ENCODE results near the gene KCNJ8.
"Not testable (repeated sequence)": the region's sequence is repeated elsewhere in the genome, so short reads cannot be mapped to it uniquely, and the experiment has no call there.

KCNJ8 gene

DNA sequence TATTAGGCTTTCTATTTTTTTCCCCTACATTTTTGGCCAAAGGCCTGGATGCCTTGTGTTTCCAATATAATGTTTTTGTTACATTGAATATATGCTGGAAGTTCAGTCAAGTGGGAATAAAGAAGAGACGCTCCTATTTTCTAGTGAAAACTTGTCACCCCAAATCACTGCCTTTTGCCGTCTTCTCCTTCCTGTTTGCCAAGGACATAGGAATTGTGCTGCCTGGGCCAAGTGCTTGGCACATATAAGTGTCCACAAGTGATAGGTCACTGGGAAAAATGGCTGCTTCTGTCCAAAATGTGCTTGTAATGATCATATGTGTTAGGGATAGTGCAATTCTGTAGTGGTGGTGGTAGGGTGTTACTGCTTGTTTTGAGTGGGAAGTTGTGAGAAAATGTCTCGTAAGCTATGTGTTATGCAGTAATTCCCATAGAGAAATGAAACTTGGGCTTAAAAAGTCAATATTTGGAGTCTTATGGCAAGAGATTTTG is 11.6 kb upstream of the KCNJ8 start:
- no peak for DNase-seq (ENCODE audit: low read depth)

DNA sequence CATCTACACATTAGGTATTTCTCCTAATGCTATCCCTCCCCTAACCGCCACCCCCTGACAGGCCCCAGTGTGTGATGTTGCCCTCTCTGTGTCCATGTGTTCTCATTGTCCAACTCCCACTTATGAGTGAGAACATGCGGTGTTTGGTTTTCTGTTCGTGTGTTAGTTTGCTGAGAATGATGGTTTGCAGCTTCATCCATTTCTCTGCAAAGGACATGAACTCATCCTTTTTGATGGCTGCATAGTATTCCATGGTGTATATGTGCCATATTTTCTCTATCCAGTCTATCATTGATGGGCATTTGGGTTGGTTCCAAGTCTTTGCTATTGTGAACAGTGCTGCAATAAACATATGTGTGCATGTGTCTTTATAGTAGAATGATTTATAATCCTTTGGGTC is 8.2 kb upstream of the KCNJ8 start:
- not testable (repeated sequence) for DNase-seq (ENCODE audit: low read depth)

DNA sequence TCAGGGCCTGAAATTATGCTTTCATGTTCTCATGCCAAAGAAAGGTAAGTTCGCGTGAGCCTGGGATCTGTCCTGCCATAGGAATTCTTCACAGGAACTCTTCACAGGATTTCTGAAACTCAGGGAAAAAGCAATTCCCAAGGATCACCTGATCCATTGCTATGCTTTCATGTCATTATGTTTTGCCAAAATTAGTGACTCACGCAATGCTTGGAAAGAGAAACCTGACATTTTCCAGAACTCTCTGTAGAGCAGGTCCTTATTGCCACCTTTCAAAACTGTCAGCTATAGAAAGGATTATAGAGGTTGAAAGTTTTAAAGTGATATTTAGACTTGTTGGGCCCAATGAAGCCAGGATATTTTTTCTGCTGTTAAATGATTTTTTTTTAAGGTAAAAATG is 6.3 kb upstream of the KCNJ8 start:
- DNase-seq (ENCODE audit: low read depth) = no peak

DNA sequence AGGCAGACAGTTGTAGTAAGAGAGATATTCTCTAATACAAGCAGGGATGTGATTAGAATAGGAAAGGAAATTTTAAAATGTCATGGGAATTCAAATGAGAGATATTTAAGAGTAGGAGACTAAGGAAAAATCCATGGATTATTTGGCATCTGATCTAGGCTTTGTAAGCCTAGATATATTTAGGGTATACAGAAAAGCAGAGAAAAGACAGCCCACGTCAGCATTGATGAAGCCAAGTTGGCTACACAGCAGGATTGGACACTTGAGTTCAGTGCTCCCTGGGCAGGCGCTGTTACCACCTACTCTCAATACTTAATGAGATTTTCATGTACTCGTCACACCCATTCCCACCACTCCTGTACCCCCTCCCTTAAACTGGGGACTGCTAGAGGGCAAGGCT is 1.7 kb upstream of the KCNJ8 start:
- DNase-seq (ENCODE audit: low read depth) = no peak

DNA sequence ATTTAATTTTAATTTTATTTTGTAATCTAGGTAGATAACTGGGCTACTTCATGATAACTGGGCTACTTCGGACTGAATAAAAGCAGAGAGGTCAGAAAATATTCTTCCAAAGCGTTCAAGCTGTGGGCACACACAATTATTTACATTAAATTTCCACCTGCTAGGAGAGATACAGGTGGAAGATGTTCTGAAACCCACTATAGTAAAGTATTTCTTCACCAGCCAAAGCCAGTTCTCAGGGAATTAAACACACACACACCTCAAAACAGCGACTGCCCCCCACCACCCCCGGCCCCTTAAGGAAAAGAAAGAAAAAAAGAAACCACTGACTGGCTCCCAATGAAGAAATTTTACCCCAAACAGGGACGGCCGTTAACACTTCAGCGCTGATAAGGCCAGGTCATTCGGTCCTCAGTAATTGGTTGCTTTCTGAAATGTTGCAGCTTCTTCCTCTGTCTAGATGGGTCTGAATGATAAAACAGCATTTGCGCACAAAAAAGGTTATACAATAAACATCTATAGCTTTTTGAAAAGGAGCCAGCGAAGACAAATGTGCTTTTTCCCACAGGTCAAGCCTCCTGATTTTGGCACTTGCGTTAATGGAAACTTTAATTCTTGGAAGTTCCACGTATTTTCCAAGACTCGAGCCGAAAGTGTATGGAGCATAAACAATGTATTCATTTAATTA is 771 bp upstream of the KCNJ8 start:
- DNase-seq (ENCODE audit: low read depth) = no peak

DNA sequence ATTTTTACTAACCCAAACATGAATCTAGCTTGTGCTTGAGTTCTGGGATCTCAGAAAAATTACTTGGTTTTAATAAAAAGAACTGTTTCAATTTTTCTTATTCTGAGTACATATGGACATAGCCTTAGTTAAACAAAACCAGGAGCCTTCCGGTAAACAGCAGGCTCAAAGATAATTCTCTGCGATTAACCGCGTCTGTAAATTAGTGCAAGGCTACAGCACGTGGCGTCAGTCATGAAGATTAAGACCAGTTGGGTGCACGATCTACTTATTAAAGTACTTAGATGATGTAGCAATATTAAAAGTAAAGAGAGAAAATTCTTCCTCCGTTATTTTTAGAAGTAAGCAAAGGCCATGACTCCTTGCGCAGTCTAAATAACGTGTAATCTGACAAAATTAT is 700 bp downstream of the KCNJ8 start:
- no peak for DNase-seq (ENCODE audit: low read depth)

DNA sequence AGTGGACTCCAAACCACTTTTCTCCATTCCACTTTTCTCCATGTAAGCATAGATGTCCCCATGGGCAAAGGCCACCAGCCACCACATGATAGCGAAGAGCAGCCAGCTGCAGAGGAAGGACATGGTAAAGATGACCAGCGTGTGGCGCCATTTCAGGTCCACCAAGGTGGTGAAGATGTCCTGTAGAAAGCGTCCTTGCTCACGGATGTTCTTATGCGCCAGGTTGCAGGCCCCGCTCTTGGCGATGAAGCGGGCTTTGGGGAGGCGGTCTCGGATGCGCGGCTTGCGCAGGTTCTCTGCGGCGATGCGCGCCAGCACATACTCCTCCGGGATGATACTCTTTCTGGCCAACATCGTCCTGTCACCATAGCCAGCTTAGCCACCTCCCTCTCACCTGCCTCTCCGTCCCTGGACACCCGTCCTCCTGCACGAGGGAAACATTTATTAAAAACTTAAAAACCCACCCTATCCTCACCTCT is 1.2 kb downstream of the KCNJ8 start:
- DNase-seq (ENCODE audit: low read depth) = no peak

DNA sequence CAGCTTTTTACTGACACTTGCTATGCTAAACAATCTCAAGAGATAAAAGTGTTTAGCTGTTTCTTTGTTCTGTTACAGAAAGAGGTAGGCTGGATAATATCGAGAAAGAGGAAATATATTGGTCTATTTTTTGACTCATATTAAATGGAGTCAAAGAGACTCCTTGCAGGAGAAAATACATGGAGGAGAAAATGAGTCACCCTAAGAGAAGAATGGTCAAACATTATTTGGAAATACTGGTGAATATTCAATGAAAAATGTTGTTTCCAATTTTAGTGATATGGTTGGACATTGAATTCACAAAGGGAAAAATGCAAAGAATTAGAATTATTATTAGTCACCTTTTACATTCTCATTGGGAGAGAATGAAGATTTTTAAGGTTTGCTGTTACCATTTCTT is 3.2 kb downstream of the KCNJ8 start:
- no peak for DNase-seq (ENCODE audit: low read depth)

DNA sequence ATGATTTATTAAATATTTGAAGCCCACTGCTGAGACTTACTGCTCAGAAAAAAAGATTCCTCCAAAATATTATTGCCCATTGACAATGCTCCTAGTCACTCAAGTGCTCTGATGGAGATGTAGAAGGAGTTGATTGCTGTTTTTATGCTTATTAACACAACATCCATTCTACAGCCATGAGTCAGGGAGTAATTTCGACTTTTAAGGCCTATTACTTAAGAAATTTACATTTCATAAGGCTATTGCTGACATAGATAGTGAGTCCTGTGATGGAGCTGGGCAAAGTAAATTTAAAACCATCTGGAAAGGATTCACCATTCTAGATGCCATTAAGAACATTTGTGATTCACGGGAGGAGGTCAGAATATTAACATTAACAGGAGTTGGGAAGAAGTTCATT is 5.2 kb downstream of the KCNJ8 start:
- DNase-seq (ENCODE audit: low read depth) = no peak

DNA sequence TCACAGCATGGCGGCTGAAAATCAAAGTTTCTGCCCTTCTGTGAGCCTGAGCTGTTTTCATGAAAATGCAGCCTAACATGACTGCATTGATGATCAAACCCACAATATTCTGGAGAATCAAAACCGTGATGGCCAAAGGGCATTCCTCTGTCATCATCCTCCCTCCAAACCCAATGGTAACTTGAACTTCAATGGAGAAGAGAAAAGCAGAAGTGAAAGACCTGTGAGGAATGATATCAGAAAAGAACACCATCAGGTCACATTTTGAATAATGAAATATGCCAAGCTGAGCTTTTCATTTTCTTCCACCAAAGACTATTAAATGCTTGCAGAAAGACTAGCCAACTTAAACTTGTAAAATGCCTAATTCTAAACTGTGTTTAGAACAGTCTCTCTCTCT is 8.1 kb downstream of the KCNJ8 start:
- no peak for DNase-seq (ENCODE audit: low read depth)

DNA sequence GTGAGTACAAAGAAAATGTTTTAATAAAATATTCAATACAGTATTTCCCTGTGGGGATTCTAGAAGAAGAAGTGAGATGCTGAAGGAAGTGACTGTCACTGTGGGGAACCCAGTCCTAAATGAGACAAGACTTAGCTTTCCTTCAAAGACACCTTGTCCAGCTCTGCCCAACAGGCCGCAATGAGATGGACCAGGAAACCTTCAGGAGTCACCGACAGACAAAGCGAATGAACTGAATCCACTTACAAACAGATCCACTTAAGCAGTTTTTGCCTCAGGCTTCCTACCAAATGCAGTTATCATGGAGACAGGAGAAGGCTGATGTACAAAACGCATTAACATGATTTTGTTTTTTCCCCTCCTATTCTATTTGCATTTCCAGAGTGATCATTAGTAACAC is 9.6 kb downstream of the KCNJ8 start:
- DNase-seq (ENCODE audit: low read depth) = no peak

DNA sequence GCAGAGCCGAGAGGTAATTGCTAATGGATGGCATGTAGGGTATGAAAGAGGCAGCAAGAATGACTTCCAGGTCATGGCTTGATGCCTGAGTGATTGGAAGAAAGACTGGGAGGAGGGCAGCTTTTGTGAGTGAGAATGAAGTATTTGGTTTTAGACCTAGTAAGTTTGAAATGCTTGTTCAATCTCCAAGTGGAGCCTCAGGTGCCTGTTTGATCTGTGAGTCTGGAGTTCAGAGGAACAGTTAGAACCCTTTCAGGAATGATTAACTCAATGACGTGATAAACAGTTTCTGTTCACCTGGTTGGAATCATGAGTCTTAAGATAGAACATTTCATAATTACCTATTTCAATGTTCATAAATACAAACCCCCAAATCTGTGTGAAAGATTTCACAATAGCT is 10.4 kb downstream of the KCNJ8 start:
- no peak for DNase-seq (ENCODE audit: low read depth)

DNA sequence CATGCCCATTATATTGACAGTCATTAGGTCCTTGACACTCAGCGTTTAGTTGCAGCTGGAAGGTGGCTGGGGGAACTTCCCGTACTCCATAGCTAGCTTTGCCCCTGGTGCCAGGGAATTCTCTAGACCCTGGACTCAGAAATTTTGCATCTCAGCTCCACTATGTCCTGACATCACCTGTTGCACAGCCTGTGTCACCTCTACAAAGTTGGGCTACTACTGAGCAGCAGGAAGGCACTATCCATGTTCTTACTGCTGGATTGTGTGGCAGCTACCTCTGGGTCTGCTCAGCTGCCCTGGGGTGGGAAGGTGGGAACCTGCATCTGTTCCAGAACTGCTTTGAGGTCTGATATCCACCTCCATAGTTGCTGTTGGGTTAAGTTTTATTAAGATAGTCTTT is 11.0 kb downstream of the KCNJ8 start:
- DNase-seq (ENCODE audit: low read depth) = no peak

DNA sequence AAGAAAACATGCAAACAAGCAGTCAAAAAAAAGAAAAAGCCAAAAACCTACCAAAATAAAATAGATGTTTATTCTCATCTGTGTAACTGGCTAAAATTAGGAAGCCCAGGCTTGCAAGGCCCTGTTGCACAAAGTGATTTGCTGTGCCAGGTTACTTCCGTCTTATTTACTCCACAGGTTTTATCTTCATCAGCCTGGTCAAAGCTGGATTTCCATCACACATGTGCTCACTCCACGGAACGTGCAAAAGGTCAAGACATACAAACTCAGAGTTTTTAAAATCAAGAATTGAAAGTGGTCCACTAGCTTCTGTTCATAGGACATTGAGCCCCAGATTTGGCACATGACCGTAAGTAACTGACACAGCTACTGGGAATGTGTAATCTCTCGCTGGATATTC is 14.8 kb downstream of the KCNJ8 start:
- no peak for DNase-seq (ENCODE audit: low read depth)

DNA sequence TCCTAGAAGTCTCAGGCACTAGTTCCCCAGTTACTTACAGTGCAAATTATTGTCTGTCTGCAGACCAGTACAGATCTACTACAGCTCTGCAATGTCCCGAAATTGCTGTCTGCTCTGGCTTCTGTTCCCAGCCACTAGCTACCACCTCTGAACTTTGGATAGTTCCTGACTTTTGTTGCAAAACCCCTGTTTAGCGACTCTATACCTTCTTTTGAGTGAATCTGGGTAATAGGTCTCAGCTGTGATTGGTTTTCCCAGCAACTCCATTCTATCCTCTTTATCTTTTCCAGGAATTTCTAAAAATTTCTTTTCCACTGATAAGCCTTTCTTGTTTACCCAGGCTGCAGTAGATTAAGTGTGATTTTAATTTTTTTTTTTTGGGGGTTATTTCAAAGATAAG is 16.8 kb downstream of the KCNJ8 start:
- no peak for DNase-seq (ENCODE audit: low read depth)

DNA sequence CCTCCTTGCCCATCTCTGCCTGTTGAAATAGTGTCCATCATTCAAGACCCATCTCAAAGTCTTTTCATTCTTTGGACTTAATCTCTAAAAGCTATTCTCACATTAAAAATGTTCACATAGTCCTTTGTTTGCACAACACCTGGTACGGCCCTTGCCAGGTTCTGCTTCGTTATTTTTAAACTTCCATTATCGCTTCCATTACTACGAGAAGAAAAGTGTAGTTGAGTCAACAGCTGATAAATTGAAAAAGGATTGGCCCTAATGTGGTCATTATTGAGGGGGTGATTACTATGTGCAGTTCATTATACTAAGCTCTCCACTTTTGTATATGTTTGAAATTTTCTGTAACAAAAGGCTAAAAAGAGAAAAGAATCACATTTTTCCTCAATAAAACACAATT is 17.8 kb downstream of the KCNJ8 start:
- DNase-seq (ENCODE audit: low read depth) = no peak

DNA sequence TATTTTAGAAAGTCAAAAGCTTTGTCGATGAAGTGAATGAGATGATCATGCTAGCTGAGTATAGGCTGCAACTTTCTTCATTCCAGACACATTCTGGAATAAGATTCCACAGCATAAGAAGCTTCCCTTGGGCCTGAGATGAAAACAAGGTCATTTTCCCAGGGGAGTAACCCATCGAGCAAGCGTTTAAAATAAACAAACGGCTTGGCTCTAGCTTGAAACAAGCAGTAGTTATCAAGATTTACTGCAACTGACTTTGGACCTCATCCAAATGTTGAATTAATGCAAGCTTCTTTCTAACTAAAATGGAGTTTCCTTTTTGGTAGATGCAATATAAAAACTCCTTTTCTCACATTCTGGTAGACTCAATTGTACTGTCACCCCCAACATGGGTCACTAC is 23.0 kb downstream of the KCNJ8 start:
- DNase-seq (ENCODE audit: low read depth) = no peak

DNA sequence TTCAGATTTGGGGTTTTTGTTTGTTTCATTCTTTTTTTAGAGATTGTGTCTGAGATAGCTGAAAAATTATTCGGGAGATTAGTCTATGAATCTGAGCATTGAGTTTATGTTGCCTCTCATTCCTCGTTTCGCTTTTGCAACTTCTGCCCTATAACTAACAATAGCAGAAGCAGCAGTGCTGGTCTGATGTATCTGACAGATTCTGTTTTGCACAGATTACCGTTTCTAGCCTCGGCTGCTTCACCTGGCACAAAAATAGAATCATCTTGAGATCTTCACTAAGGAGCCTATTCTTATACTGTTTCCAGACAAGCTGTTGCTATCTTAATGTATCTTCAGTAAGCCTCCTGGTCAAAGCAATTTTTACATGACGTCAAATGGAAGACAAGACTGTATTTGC is 29.2 kb downstream of the KCNJ8 start:
- no peak for DNase-seq (ENCODE audit: low read depth)

DNA sequence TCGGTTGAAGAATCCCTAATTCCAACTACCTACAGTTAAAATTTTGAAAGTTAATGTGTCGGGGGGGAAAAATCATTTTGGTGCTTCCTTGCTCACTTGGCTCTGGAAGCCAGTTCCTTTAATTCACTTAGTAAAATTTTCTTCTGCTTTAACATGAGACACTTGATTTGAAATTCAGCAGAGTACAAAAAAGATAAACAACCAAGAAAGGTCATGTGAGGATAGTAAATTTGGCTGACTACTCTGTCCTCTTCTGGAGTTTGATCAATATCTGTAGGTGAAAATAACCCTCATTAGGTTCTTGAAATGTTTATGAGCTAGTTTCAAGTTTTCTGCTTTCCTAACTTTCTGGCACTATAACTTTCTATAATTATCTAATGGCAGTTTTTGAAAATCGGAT is 43.4 kb downstream of the KCNJ8 start:
- DNase-seq (ENCODE audit: low read depth) = no peak

DNA sequence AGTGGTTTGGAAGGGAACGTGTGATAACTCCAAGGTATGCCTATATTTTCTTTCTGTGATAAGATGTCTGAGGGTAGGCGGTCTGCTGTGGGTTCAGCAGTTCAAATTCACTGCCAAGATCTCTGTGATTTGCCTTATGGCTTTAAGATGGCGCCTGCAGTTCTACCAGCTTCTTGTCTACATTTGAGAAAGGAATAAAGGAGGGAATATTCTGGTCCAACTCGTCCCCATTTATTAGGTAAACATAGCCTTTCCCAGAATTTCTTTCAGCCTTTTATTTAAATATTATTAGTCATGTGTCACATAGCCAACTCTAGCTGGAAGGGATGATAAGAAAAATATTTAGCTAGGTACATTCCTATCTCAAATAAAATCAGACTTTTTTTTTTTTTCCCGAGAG is 48.8 kb downstream of the KCNJ8 start:
- no peak for DNase-seq (ENCODE audit: low read depth)

DNA sequence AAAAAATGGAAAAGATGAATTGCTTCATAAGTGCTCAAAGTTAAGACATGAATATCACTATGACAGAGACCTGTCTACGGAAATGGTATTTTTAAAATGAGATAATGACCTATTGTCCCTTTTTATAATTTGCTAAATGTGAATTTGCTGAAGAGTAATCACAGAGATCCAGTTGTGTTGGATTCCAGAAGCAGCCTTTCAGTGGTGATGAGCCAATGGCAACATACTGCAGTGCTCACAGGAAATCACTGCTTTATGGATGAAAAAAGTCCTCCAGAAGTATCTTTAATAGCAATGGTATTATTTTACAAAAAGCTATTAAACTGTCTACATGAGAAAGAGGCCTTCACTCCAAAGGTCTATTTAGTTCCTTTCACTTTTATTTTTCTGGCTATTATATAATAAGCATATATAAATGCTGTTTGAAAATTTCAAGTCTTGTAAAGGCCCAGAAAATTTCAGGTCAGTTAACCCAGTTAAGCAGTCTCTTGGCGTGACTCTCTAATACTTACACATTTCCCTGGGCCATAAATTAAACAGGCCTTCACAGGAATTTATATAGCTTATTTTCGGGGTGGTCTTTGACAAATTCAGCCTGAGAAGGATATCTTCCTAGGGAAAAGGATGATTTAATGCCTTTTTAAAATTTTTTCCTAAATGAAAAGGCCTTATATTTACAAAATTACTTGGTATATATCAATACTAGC is 55.4 kb downstream of the KCNJ8 start:
- no peak for DNase-seq (ENCODE audit: low read depth)

DNA sequence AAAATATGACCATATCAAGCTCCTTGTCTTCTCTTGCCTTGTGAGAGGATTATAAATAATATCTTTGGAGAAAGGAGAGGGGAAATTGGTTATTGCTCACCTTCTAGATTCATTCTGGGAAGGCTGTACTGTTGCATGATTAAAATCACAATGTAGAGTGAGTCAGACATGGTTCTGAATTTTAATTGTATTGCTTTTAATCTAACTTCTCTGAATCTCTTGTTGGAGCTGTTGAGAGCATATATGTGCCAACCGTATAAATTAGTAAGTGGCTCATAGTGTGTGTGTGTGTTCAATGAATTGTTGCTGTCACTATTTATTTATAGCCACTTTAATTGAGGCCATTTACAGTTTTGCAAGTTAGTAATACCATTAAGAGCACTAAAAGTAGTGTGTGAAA is 56.1 kb downstream of the KCNJ8 start:
- no peak for DNase-seq (ENCODE audit: low read depth)

DNA sequence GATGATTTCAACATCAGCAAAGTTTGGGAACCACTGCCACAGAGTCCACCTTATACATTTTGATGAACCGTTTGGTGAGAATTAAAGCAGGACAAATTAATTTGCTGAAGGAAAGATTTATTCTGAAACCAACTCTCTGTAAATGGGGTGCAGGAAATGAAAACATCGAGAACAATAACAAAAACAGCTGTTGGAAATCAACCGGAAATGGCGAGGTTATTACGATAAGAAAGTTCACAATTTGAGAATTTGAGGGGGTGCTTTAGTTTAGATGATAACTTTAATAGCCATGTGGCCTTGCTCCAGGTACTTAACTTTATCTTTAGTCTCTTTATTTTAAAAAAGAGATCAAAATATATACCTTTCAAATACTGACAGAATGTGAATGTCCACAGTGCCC is 56.7 kb downstream of the KCNJ8 start:
- no peak for DNase-seq (ENCODE audit: low read depth)

DNA sequence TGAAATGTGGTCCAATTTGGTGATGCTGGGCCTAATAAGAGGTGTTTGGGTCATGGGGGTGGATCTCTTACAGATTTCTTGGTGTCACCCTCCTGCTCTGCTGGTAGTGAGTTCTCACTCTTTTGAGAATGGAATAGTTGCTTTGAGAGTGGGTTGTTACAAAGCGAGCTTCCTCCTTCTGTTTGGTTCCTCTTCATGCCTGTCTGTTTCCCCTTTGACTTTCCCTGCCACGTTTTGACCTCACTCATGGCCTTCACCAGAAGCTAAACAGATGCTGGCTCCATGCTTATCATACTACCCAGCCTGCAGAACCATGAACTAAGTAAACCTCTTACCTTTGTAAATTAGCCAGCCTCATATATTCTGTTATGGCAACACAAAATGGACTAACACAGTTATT is 59.1 kb downstream of the KCNJ8 start:
- DNase-seq (ENCODE audit: low read depth) = no peak

Data from stimulated activated CD8-positive, alpha-beta memory T cell treated with anti-CD3 and anti-CD28 coated beads, Interleukin-12 subunit alpha, Interleukin-12 subunit beta, amount 100 ng/mL, for 4 hours (primary cell).